Neutrophil (primary cell): ENCODE data around the gene TTLL4.
A peak's percentile ranks its signal among the peaks of the same experiment; 100 is the strongest.

Experiments used
- H3K27ac ChIP-seq: fragments of 200-600 bp; sonication (generic); 2 replicates; pipeline ENCODE4 v1.5.1; 2016; ENCODE audit warnings: mild to moderate bottlenecking, moderate library complexity
- H3K27me3 ChIP-seq: fragments of 200-600 bp; sonication (generic); 2 replicates; pipeline ENCODE4 v1.6.0; 2016; ENCODE audit warnings: mild to moderate bottlenecking
- H3K36me3 ChIP-seq: fragments of 200-600 bp; sonication (generic); 2 replicates; pipeline ENCODE4 v1.5.1; 2017
- H3K4me1 ChIP-seq, 2 experiments: fragments of 200-600 bp in 1 of 2; sonication (generic) in 1 of 2; 1 replicate in 1 of 2; 2 replicates in 1 of 2; pipeline versions ENCODE4 v1.5.1 to v1.6.1; 2013 to 2016; ENCODE audit warnings: low read depth in 1 of 2, low read length in 1 of 2, mild to moderate bottlenecking in 1 of 2, moderate library complexity in 1 of 2; ENCODE audit not compliant: control insufficient read depth in 1 of 2, insufficient read depth in 1 of 2
- H3K4me3 ChIP-seq, 2 experiments: fragments of 200-600 bp in 1 of 2; sonication (generic) in 1 of 2; 1 replicate in 1 of 2; 2 replicates in 1 of 2; pipeline ENCODE4 v1.5.1; 2013 to 2016; ENCODE audit warnings: low read depth in 1 of 2, low read length in 1 of 2, mild to moderate bottlenecking in 1 of 2, moderate library complexity in 1 of 2
- H3K9me3 ChIP-seq: fragments of 200-600 bp; sonication (generic); 2 replicates; pipeline ENCODE4 v1.5.1; 2016
- CTCF ChIP-seq: fragments of 200-600 bp; sonication (generic); IDR thresholded peaks from 2 replicates; pipeline ENCODE4 v1.5.1; 2016; ENCODE audit warnings: antibody characterized with exemption

Gene TTLL4

GRCh38 chr2:218776488-218776887 lies 65.9 kb downstream of the TTLL4 start:
- Histone ChIP-seq H3K9me3 (no peaks in the 10 kb centered on the region), H3K27me3 (peaks cover 27% of the 10 kb centered on the region), H3K27ac (peak overlapping the region; percentile 78), H3K4me1 (peaks cover 17 to 22% of the 10 kb centered on the region in 2 experiments), H3K4me3 (no peak overlapping the region), H3K36me3 (no peaks in the 10 kb centered on the region)
- no peak for TF ChIP-seq CTCF

DNA sequence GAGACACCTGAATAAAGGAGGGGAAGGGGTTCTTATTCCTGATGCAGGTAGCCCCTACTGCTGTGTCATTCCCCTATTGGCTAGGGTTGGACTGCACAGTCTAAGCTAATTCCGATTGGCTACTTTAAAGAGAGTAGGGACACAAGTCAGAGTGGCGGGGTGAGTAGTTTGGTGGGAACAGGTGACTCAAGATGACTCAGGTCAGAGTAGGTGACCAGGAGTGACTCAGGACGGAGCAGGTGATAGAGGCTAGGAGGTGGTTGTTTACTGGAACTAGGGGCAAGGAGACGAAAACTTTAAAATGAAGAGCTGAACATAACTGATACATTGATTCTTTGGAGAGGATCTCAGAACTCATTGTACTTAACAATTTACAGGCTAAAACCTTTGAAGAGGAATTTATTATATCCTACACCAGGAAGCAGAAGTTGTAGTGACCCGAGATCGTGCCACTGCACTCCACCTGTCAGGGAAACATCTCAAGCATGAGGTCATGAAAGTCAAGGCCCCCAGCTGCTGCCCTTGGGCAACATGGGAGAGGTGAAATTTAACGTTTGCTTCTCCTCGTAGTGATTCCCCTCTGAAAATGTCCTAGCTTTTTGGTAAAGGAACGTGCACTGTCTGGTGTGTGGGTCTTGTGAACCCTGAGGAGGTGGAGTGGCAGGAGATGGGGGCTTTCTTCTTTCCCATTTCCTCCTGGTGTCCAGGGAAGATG lies 66.8 kb downstream of the TTLL4 start:
- Histone ChIP-seq H3K27me3 (peaks cover 36% of the 10 kb centered on the region), H3K27ac (no peak overlapping the region), H3K4me3 (no peak overlapping the region), H3K4me1 (peaks cover 17 to 31% of the 10 kb centered on the region in 2 experiments), H3K36me3 (no peaks in the 10 kb centered on the region), H3K9me3 (no peaks in the 10 kb centered on the region)
- TF ChIP-seq CTCF: no peak

DNA sequence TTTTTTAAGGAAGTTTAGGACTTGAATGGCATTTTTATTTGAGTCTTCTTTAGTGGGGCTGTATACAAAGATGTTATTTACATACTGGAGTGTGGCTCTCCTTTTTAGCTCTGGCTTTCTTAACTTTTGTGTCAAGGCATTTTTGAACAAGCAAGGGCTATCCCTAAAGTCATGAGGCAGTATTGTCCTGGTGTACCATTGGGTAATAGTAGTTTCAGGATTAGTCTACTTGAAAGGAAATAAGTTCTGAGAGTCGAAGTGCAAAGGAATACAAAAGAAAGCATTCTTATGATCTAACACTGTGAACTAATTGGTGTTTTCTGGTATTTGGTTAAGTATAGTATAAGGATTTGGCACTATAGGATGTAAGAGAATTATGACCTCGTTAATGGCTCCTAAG lies 69.4 kb downstream of the TTLL4 start:
- Histone ChIP-seq H3K27ac (no peak overlapping the region), H3K4me3 (no peak overlapping the region), H3K36me3 (no peaks in the 10 kb centered on the region), H3K4me1 (peaks cover 10 to 24% of the 10 kb centered on the region in 2 experiments), H3K9me3 (no peaks in the 10 kb centered on the region), H3K27me3 (peaks cover 63% of the 10 kb centered on the region)
- TF ChIP-seq CTCF: no peak

DNA sequence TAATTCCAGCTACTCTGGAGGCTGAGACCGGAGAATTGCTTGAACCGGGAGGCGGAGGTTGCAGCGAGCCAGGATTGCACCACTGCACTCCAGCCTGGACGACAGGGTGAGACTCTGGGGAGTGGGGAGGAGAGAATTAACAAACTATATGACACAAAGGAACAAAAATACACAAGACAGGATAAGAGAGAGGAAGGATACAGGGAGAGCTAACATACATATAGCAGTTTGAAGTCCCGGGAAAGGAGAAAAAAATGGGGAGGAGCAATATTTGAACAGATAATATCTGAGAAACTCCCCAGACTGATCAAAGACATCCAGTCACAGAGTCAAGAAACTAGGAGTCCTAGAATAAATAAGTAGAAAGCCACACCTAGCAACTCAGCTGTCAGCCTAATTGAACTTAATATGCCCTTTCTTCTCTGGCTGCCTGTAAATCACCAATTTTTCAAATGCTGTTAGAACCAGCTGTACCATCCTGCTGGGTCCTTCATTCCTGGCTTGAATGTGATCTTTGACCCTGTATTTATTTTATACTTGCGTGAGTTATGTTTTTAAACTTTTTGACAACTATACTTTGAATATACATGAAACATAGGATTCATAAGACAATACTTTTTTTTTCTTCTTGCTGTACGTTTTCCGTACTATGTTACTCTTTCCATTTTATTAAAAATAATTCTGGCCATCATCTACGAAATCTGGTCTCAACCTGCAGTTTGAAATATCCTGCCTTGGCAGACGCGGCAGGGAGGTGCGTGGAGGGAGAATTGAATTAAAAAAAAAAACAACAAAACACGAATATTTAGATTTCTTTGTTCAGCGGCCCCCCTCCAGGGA lies 70.4 kb downstream of the TTLL4 start:
- Histone ChIP-seq H3K27ac (no peak overlapping the region), H3K4me1 (peaks cover 7 to 17% of the 10 kb centered on the region in 2 experiments), H3K27me3 (peaks cover 73% of the 10 kb centered on the region), H3K36me3 (no peaks in the 10 kb centered on the region), H3K4me3 (peak overlapping the region; percentile 52 to 54), H3K9me3 (no peaks in the 10 kb centered on the region)
- no peak for TF ChIP-seq CTCF

GRCh38 chr2:218781691-218782527 lies 71.3 kb downstream of the TTLL4 start, which contains the start of gene CYP27A1:
CYP27A1 (plus strand) TSS chr2:218782147; CDS start chr2:218782183, 36 bp downstream.
- peak within 1 kb of the TSS; percentile 60 for H3K27ac ChIP-seq
- peaks cover 81% of the 10 kb centered on the region for H3K27me3 ChIP-seq
- H3K4me1 ChIP-seq: peaks cover 0 to 8% of the 10 kb centered on the region in 2 experiments
- H3K9me3 ChIP-seq: no peaks in the 10 kb centered on the region
- no peaks in the 10 kb centered on the region for H3K36me3 ChIP-seq
- no peak for TF ChIP-seq CTCF
- H3K4me3 ChIP-seq: peak within 1 kb of the TSS; percentile 52 to 54
